ENCODE measurements around the gene PLCH1. TPM values are rescaled to one million over a fixed set of nuclear protein-coding genes. Genes with fewer than 3 reads are reported as not detected.

PLCH1 gene
- total RNA-seq, 1 experiment from 2014 or later, result 0.12 TPM

- Mint-ChIP-seq H3K9me3 (ENCODE audit: unreplicated experiment) (no peaks in the 10 kb centered on the region), H3K27ac (ENCODE audit: low read depth, unreplicated experiment) (no peak overlapping the region), H3K36me3 (ENCODE audit: insufficient read depth, unreplicated experiment) (no peaks in the 10 kb centered on the region), H3K4me1 (ENCODE audit: insufficient read depth, unreplicated experiment) (peaks cover under 1% of the 10 kb centered on the region), H3K4me3 (ENCODE audit: unreplicated experiment) (no peak overlapping the region), H3K27me3 (ENCODE audit: insufficient read depth, unreplicated experiment) (no peaks in the 10 kb centered on the region)
- intact Hi-C loops (cut with micrococcal nuclease), result no loop called here
- no TSS peak for BruUV-seq (replicated peaks)
- DNase-seq (ENCODE audit: unreplicated experiment), result no peak
- TF ChIP-seq, protein P1, sequence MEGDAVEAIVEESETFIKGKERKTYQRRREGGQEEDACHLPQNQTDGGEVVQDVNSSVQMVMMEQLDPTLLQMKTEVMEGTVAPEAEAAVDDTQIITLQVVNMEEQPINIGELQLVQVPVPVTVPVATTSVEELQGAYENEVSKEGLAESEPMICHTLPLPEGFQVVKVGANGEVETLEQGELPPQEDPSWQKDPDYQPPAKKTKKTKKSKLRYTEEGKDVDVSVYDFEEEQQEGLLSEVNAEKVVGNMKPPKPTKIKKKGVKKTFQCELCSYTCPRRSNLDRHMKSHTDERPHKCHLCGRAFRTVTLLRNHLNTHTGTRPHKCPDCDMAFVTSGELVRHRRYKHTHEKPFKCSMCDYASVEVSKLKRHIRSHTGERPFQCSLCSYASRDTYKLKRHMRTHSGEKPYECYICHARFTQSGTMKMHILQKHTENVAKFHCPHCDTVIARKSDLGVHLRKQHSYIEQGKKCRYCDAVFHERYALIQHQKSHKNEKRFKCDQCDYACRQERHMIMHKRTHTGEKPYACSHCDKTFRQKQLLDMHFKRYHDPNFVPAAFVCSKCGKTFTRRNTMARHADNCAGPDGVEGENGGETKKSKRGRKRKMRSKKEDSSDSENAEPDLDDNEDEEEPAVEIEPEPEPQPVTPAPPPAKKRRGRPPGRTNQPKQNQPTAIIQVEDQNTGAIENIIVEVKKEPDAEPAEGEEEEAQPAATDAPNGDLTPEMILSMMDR (IDR thresholded peaks at IDR 0.05; ENCODE audit: unreplicated experiment), result no peak
- ChIA-PET CTCF (interaction anchor here (0.5 to 1.3 kb wide), 2 partner anchors 315 to 1849 kb away, joined by 3 to 11 read pairs; no protein-coding TSS in a partner anchor), POLR2A (no interaction called here)
These were observed 358.8 kb downstream of the PLCH1 start for GRCh38 chr3:155385896-155386625.

DNA sequence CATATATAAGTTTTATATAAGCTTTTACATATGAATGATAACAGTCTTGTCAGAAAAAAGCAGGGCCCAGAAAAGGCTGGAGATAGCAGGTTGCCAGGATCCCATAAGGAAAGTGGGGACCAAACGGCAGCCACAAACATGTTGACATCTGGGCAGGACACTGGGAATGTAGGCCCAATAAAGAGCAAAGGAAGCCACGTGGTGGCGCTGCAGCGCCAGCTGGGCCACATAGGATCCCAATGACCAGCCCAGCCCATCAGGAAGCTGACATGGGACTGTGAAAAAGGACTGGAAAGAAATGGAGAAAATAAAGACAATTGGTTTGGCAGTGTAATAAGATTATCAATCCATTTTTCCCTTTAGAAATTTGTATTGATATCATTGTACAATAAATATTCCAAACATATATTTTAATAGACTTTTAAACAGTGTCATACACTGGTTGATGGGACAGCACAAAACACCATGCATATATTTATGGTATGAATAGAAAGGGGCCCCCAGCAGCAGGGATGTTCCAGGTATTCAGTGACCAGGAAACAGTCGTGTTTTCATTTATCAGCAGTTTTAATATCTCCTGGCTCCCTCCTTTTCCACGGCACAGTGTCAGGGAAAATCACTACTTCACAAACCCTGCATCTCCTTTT lies 362.4 kb downstream of the PLCH1 start:
- H3K27me3 Mint-ChIP-seq (ENCODE audit: insufficient read depth, unreplicated experiment), result no peaks in the 10 kb centered on the region
- H3K27ac Mint-ChIP-seq (ENCODE audit: low read depth, unreplicated experiment), result no peak overlapping the region
- no peaks in the 10 kb centered on the region for H3K4me1 Mint-ChIP-seq (ENCODE audit: insufficient read depth, unreplicated experiment)
- ChIA-PET CTCF (interaction anchor here (0.6 to 5.8 kb wide), 18 partner anchors 8 to 484 kb away, joined by 3 to 84 read pairs (median 3); no protein-coding TSS in a partner anchor), POLR2A (interaction anchor here (0.6 kb wide), 1 partner anchor 312 kb away, joined by 3 read pairs; no protein-coding TSS in a partner anchor)
- TF ChIP-seq, protein P1 (IDR thresholded peaks at IDR 0.05; ENCODE audit: unreplicated experiment), result peak; percentile 69
- no TSS peak for BruUV-seq (replicated peaks)
- no peaks in the 10 kb centered on the region for H3K36me3 Mint-ChIP-seq (ENCODE audit: insufficient read depth, unreplicated experiment)
- intact Hi-C loops (cut with micrococcal nuclease), result loop anchor here (1.0 kb wide), 1 partner anchor 320 kb away; no protein-coding TSS in a partner anchor
- H3K9me3 Mint-ChIP-seq (ENCODE audit: unreplicated experiment), result no peaks in the 10 kb centered on the region
- H3K4me3 Mint-ChIP-seq (ENCODE audit: unreplicated experiment), result no peak overlapping the region
- peak; percentile 82 for DNase-seq (ENCODE audit: unreplicated experiment)

DNA sequence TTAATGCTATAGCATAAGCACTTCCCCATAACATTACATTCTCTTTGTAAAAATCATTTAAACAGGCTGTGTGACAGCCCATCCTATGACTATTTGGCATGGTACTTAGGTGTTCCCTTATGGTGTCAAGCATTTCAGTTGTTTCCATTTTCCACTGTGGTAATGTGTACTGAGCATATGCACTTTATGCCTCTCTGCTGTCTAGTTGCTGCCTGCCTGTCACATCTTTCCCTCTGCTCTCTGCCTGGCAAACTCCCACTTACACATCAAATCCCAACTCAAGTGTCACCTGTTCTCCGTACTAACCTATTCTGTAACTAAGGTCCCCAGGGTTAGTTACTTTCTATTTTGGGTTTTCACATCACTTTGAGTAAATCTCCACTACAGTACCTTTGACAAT lies 367.0 kb downstream of the PLCH1 start:
- H3K9me3 Mint-ChIP-seq (ENCODE audit: unreplicated experiment), result no peaks in the 10 kb centered on the region
- no peaks in the 10 kb centered on the region for H3K4me1 Mint-ChIP-seq (ENCODE audit: insufficient read depth, unreplicated experiment)
- no peaks in the 10 kb centered on the region for H3K36me3 Mint-ChIP-seq (ENCODE audit: insufficient read depth, unreplicated experiment)

DNA sequence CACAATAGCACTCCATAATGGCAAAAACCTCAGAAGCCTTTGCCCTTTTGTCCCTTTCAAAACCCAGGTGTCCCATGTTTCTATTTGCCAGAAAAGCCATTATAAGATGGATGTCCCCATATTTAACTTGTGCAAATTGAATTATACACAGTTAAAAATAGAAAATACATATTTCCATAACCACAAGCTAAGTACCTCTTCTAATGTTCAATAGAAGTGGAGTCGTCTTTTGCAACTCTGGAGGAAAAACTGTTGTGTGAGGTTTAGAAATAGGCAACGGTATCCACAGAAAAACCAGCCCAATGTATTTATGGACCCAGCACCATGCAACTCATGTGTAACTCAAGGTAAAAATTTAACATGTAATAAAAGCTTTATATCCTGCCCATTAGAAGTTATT lies 367.8 kb downstream of the PLCH1 start:
- intact Hi-C loops (cut with micrococcal nuclease), result no loop called here
- BruUV-seq (replicated peaks), result no TSS peak
- Mint-ChIP-seq H3K9me3 (ENCODE audit: unreplicated experiment) (no peaks in the 10 kb centered on the region), H3K36me3 (ENCODE audit: insufficient read depth, unreplicated experiment) (no peaks in the 10 kb centered on the region), H3K27me3 (ENCODE audit: insufficient read depth, unreplicated experiment) (no peaks in the 10 kb centered on the region), H3K4me1 (ENCODE audit: insufficient read depth, unreplicated experiment) (no peaks in the 10 kb centered on the region), H3K27ac (ENCODE audit: low read depth, unreplicated experiment) (no peak overlapping the region), H3K4me3 (ENCODE audit: unreplicated experiment) (no peak overlapping the region)
- ChIA-PET CTCF (interaction anchor here (0.7 to 1.5 kb wide), 3 partner anchors 23 to 773 kb away, joined by 3 to 4 read pairs (median 3); no protein-coding TSS in a partner anchor), POLR2A (no interaction called here)
- TF ChIP-seq, protein P1 (IDR thresholded peaks at IDR 0.05; ENCODE audit: unreplicated experiment), result no peak
- DNase-seq (ENCODE audit: unreplicated experiment), result no peak

More for the DNA sequence above, 367.0 kb downstream of the PLCH1 start:
- TF ChIP-seq, protein P1 (IDR thresholded peaks at IDR 0.05; ENCODE audit: unreplicated experiment), result no peak
- ChIA-PET CTCF (interaction anchor here (1.5 kb wide), 1 partner anchor 323 kb away, joined by 4 read pairs; no protein-coding TSS in a partner anchor), POLR2A (no interaction called here)
- intact Hi-C loops (cut with micrococcal nuclease), result no loop called here
- Mint-ChIP-seq H3K4me3 (ENCODE audit: unreplicated experiment) (no peak overlapping the region), H3K27me3 (ENCODE audit: insufficient read depth, unreplicated experiment) (no peaks in the 10 kb centered on the region), H3K27ac (ENCODE audit: low read depth, unreplicated experiment) (no peak overlapping the region)
- BruUV-seq (replicated peaks), result no TSS peak
- DNase-seq (ENCODE audit: unreplicated experiment), result no peak
